Mammary microvascular endothelial cell (primary cell): ENCODE results near the gene PCDHA9. TPM values are rescaled to one million over a fixed set of nuclear protein-coding genes. Genes with fewer than 3 reads are reported as not detected.

Source experiments
- total RNA-seq: library from RNA; depleted of rRNA; stranded (reverse); fragments of >200 nt; gene quantifications from 2 replicates; pipeline ENCODE4 v1.2.3, GENCODE V29; 2015

The PCDHA9 gene
- total RNA-seq, 1 donor from 2014 or later, result 0.13 TPM

Other genes with a start within 250 kb of the PCDHA9 start
- 0.20 and 0.60 TPM in 2 replicates for gene CD14, start 215.2 kb upstream of the PCDHA9 start, total RNA-seq
- gene TMCO6, start 208.9 kb upstream of the PCDHA9 start, total RNA-seq, result 30.0 and 36.1 TPM in 2 replicates
- 58.5 and 60.6 TPM in 2 replicates for gene NDUFA2, start 200.8 kb upstream of the PCDHA9 start, total RNA-seq
- gene IK, start 200.6 kb upstream of the PCDHA9 start, total RNA-seq, result 64.9 and 80.8 TPM in 2 replicates
- gene WDR55, start 183.5 kb upstream of the PCDHA9 start, total RNA-seq, result 20.2 and 20.4 TPM in 2 replicates
- 0.10 and 0.80 TPM in 2 replicates for gene DND1, start 174.8 kb upstream of the PCDHA9 start, total RNA-seq
- gene HARS1, start 157.0 kb upstream of the PCDHA9 start, total RNA-seq, result 78.0 and 83.4 TPM in 2 replicates
- gene HARS2, start 156.9 kb upstream of the PCDHA9 start, total RNA-seq, result 21.4 and 28.1 TPM in 2 replicates
- gene ZMAT2, start 147.9 kb upstream of the PCDHA9 start, total RNA-seq, result 34.9 and 45.4 TPM in 2 replicates
- not detected in 2 replicates for gene PCDHA1, start 62.2 kb upstream of the PCDHA9 start, total RNA-seq
- 0.10 TPM in 1 of 2 replicates, not detected in the other for gene PCDHA2, start 53.5 kb upstream of the PCDHA9 start, total RNA-seq
- gene PCDHA3, start 47.3 kb upstream of the PCDHA9 start, total RNA-seq, result 0.20 TPM in 1 of 2 replicates, not detected in the other
- 0.05 TPM in 1 of 2 replicates, not detected in the other for gene PCDHA4, start 41.3 kb upstream of the PCDHA9 start, total RNA-seq
- not detected in 2 replicates for gene PCDHA5, start 26.8 kb upstream of the PCDHA9 start, total RNA-seq
- gene PCDHA6, start 20.4 kb upstream of the PCDHA9 start, total RNA-seq, result 0.27 TPM in 1 of 2 replicates, not detected in the other
- gene PCDHA7, start 14.1 kb upstream of the PCDHA9 start, total RNA-seq, result 0.20 TPM in 1 of 2 replicates, not detected in the other
- gene PCDHA8, start 7.2 kb upstream of the PCDHA9 start, total RNA-seq, result not detected in 2 replicates
- gene PCDHA10, start 7.5 kb downstream of the PCDHA9 start, total RNA-seq, result 0.13 TPM in 1 of 2 replicates, not detected in the other
- under 0.01 and 0.05 TPM in 2 replicates for gene PCDHA11, start 20.6 kb downstream of the PCDHA9 start, total RNA-seq
- not detected in 2 replicates for gene PCDHA12, start 26.9 kb downstream of the PCDHA9 start, total RNA-seq
- gene PCDHA13, start 33.7 kb downstream of the PCDHA9 start, total RNA-seq, result not detected in 2 replicates
- not detected in 2 replicates for gene PCDHAC1, start 77.9 kb downstream of the PCDHA9 start, total RNA-seq
- gene PCDHAC2, start 118.1 kb downstream of the PCDHA9 start, total RNA-seq, result 0.64 and 0.73 TPM in 2 replicates
- not detected in 2 replicates for gene PCDHB1, start 203.0 kb downstream of the PCDHA9 start, total RNA-seq
- 0.40 and 1.7 TPM in 2 replicates for gene PCDHB2, start 246.2 kb downstream of the PCDHA9 start, total RNA-seq